Suprapubic skin (tissue), 4 donors: Measurements from ENCODE around the gene UNC5B. TPM values are rescaled to one million over a fixed set of nuclear protein-coding genes. Genes with fewer than 3 reads are reported as not detected.

Source experiments
- DNase-seq, 2 donors: peaks; one replicate each; pipeline ENCODE4 v3.0.0-alpha.2; 2019; ENCODE audit warnings: low spot score in 2 of 2
- H3K27ac ChIP-seq: fragments of 200-600 bp; sonication (generic); one replicate; pipeline ENCODE4 v1.5.1; 2019
- H3K27me3 ChIP-seq: fragments of 200-600 bp; sonication (generic); one replicate; pipeline ENCODE4 v1.5.1; 2019
- H3K36me3 ChIP-seq: fragments of 200-600 bp; sonication (generic); one replicate; pipeline ENCODE4 v1.5.1; 2019
- H3K4me1 ChIP-seq: fragments of 200-600 bp; sonication (generic); one replicate; pipeline ENCODE4 v1.5.1; 2019
- H3K4me3 ChIP-seq: fragments of 200-600 bp; sonication (generic); one replicate; pipeline ENCODE4 v1.5.1; 2019; ENCODE audit warnings: mild to moderate bottlenecking
- H3K9me3 ChIP-seq: fragments of 200-600 bp; sonication (generic); one replicate; pipeline ENCODE4 v1.5.1; 2019
- EP300 ChIP-seq: sonication (generic); formaldehyde crosslinking; IDR thresholded peaks from one replicate; pipeline ENCODE4 v1.6.1; 2017; ENCODE audit warnings: antibody characterized with exemption
- POLR2A ChIP-seq, 2 donors: fragments of 450-650 bp; IDR thresholded peaks; one replicate each; pipeline ENCODE4 v1.6.1; 2017; ENCODE audit warnings: antibody characterized with exemption in 2 of 2, mild to moderate bottlenecking in 2 of 2, moderate library complexity in 2 of 2
- POLR2AphosphoS5 ChIP-seq, 3 donors: sonication (generic); formaldehyde crosslinking; IDR thresholded peaks; one replicate each; pipeline ENCODE4 v1.6.1; 2017; ENCODE audit warnings: antibody characterized with exemption in 3 of 3
- WGBS: methylation state at CpG from one replicate; pipeline ENCODE4 v1.1.5; 2018; 5-methylcytosine and 5-hydroxymethylcytosine counted together
- total RNA-seq, 4 donors: library from RNA; depleted of rRNA; stranded (reverse); fragments of >200 nt; gene quantifications; one replicate each; pipeline ENCODE4 v1.1.0, GENCODE V29; 2016
- TF ChIP-seq, protein P1 (sequence below), 2 donors: fragments of 200-600 bp in 1 of 2; fragments of 450-650 bp in 1 of 2; sonication (generic) in 1 of 2; IDR thresholded peaks; one replicate each; pipeline ENCODE4 v1.5.1; 2016 to 2019; ENCODE audit warnings: antibody characterized with exemption in 2 of 2, mild to moderate bottlenecking in 1 of 2, moderate library complexity in 1 of 2

UNC5B gene
- total RNA-seq, 4 donors from 2014 or later: 7.2 to 45.7 (median 14.7) TPM

- TF ChIP-seq, protein P1, sequence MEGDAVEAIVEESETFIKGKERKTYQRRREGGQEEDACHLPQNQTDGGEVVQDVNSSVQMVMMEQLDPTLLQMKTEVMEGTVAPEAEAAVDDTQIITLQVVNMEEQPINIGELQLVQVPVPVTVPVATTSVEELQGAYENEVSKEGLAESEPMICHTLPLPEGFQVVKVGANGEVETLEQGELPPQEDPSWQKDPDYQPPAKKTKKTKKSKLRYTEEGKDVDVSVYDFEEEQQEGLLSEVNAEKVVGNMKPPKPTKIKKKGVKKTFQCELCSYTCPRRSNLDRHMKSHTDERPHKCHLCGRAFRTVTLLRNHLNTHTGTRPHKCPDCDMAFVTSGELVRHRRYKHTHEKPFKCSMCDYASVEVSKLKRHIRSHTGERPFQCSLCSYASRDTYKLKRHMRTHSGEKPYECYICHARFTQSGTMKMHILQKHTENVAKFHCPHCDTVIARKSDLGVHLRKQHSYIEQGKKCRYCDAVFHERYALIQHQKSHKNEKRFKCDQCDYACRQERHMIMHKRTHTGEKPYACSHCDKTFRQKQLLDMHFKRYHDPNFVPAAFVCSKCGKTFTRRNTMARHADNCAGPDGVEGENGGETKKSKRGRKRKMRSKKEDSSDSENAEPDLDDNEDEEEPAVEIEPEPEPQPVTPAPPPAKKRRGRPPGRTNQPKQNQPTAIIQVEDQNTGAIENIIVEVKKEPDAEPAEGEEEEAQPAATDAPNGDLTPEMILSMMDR (IDR thresholded peaks at IDR 0.05): no peak
- TF ChIP-seq EP300: no peak
- no peak for TF ChIP-seq POLR2A (IDR thresholded peaks at IDR 0.05)
- TF ChIP-seq POLR2AphosphoS5 (IDR thresholded peaks at IDR 0.05): no peak
- Histone ChIP-seq H3K36me3 (peaks cover 4% of the 10 kb centered on the region), H3K4me1 (peaks cover 6% of the 10 kb centered on the region), H3K9me3 (no peaks in the 10 kb centered on the region), H3K4me3 (no peak overlapping the region), H3K27me3 (no peaks in the 10 kb centered on the region), H3K27ac (no peak overlapping the region)
- WGBS: 85% methylated on average over 7 of the region's 7 CpGs
- DNase-seq: no peak
Measured at GRCh38 chr10:71349406-71349805, 137.0 kb downstream of the UNC5B start.

DNA sequence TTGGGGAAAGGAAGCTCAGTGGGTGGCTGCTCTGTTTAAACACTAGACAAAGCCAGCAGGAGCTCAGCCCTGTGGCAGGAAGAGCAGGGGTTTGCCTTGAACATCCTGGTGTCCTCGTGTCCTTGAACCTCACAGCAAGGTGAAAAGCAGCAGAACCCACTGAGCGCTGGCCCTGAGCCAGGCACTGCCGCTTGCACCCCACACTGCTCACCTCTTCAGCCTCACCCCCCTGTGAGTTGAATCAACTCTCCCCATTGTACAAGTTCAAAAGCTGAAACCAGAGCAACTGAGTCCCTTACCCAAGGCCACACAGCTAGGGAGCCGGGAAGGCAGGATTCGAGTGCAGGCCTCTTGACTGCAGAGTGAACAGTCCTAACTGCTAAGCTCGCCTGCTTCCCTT is 138.7 kb downstream of the UNC5B start:
- H3K4me1 ChIP-seq: peaks cover 6% of the 10 kb centered on the region
- H3K4me3 ChIP-seq: no peak overlapping the region
- no peak for DNase-seq
- no peaks in the 10 kb centered on the region for H3K27me3 ChIP-seq
- TF ChIP-seq POLR2A (IDR thresholded peaks at IDR 0.05) (no peak), POLR2AphosphoS5 (IDR thresholded peaks at IDR 0.05) (no peak), EP300 (no peak)
- TF ChIP-seq, protein P1 (IDR thresholded peaks at IDR 0.05): no peak
- no peaks in the 10 kb centered on the region for H3K9me3 ChIP-seq
- H3K27ac ChIP-seq: no peak overlapping the region
- peaks cover 8% of the 10 kb centered on the region for H3K36me3 ChIP-seq
- 85% methylated on average over 6 of the region's 6 CpGs for WGBS

DNA sequence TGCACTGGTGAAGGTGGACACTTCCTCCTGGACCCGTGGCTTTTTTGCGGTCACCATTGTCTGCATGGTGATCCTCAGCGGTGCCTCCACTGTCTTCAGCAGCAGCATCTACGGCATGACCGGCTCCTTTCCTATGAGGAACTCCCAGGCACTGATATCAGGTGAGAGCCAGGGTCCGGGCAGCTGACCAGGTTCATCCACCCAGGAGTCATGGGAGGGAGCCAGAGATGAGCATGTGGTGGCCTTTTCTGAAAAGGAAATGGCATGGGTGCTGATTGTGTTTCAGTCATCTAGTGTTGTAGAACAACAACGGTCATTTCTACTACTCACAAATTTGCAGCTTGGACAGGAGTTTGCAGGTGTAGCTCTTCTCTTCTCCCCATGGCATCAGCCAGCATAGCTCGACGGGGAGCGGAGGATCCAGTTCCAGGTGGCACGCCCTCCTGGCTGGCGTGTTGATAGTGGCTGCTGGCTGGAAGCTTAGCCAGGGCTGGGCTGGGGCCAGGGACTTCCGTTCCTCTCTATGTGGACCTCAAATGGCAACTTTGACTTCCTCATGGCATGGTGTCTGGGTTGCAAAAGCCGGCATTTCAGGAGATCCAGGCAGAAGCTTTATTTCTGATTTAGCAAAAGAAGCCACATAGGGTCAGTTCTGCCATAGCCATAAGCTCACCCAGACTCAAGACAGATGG is 139.4 kb downstream of the UNC5B start:
- peaks cover 6% of the 10 kb centered on the region for H3K4me1 ChIP-seq
- H3K27me3 ChIP-seq: no peaks in the 10 kb centered on the region
- no peaks in the 10 kb centered on the region for H3K9me3 ChIP-seq
- H3K4me3 ChIP-seq: no peak overlapping the region
- H3K27ac ChIP-seq: no peak overlapping the region
- no peak for TF ChIP-seq POLR2AphosphoS5 (IDR thresholded peaks at IDR 0.05)
- WGBS: 51% methylated on average over 9 of the region's 14 CpGs
- peaks cover 13% of the 10 kb centered on the region for H3K36me3 ChIP-seq
- no peak for DNase-seq

Other genes with a start within 250 kb of the UNC5B start
- gene SLC29A3, start 106.7 kb downstream of the UNC5B start, total RNA-seq: 1 to 10 TPM; 1.3 to 2.8 (median 2.2) TPM
- 1 to 10 TPM in 3 of 4 donors, under 1 TPM in 1; 0.72 to 4.1 (median 2.2) TPM for gene CDH23, start 184.3 kb downstream of the UNC5B start, total RNA-seq